GM12874 (cell line): ENCODE measurements around the gene DHRS7.

Source experiments
- CTCF ChIP-seq: IDR thresholded peaks from 2 replicates; pipeline ENCODE4 v1.5.1; 2011; ENCODE audit warnings: low read depth, mild to moderate bottlenecking, control low read depth, low read length, moderate library complexity; ENCODE audit not compliant: insufficient read depth

DHRS7 gene

GRCh38 chr14:60164712-60165546 lies at the start of gene DHRS7:
Gene DHRS7 (minus strand): TSS chr14:60165398. CDS start chr14:60165309, 89 bp downstream.
- TF ChIP-seq CTCF, result peak; percentile 44

GRCh38 chr14:60214415-60215126 lies 49.4 kb upstream of the DHRS7 start:
- TF ChIP-seq CTCF, result no peak

GRCh38 chr14:60214003-60214402 lies 48.8 kb upstream of the DHRS7 start:
- no peak for TF ChIP-seq CTCF

- no peak for TF ChIP-seq CTCF
Observed at GRCh38 chr14:60212503-60213371, 47.5 kb upstream of the DHRS7 start.

GRCh38 chr14:60211153-60211552 lies 46.0 kb upstream of the DHRS7 start:
- TF ChIP-seq CTCF, result no peak

- no peak for TF ChIP-seq CTCF
Observed at GRCh38 chr14:60210703-60211102, 45.5 kb upstream of the DHRS7 start.

GRCh38 chr14:60206837-60207533 lies 41.8 kb upstream of the DHRS7 start:
- no peak for TF ChIP-seq CTCF
